Stimulated activated naive CD8-positive, alpha-beta T cell treated with anti-CD3 and anti-CD28 coated beads, Interleukin-15, amount 100 ng/mL, for 72 hours (primary cell): ENCODE measurements around the gene SH2B2.
"Not testable (repeated sequence)": the region's sequence is repeated elsewhere in the genome, so short reads cannot be mapped to it uniquely, and the experiment has no call there.

Experiments
- ATAC-seq: fragments of 150-1000 bp; cut with Tn5 transposase; 2 replicates; pipeline ENCODE4 v1.10.0; 2021; ENCODE audit warnings: mild to moderate bottlenecking, moderate library complexity
- DNase-seq, 2 donors: peaks; one replicate each; pipeline ENCODE4 v3.0.0; 2021 to 2022
- H3K27ac Mint-ChIP-seq, 2 donors: one replicate each; pipeline ENCODE4 v1.8.0; 2022; ENCODE audit warnings: mild to moderate bottlenecking in 2 of 2, mixed read lengths in 2 of 2, moderate library complexity in 2 of 2
- H3K27me3 Mint-ChIP-seq: one replicate; pipeline ENCODE4 v1.8.0; 2022; ENCODE audit warnings: mixed read lengths
- H3K4me1 Mint-ChIP-seq: one replicate; pipeline ENCODE4 v1.8.0; 2022; ENCODE audit warnings: mild to moderate bottlenecking, mixed read lengths
- H3K4me3 Mint-ChIP-seq, 2 donors: one replicate each; pipeline ENCODE4 v1.8.0; 2022; ENCODE audit warnings: mild to moderate bottlenecking in 2 of 2, mixed read lengths in 2 of 2, moderate library complexity in 1 of 2
- H3K9me3 Mint-ChIP-seq, 2 donors: one replicate each; pipeline ENCODE4 v1.8.0; 2022; ENCODE audit warnings: mixed read lengths in 2 of 2

Gene SH2B2

GRCh38 chr7:102325106-102325505, 38.4 kb downstream of the SH2B2 start:
- not testable (repeated sequence) for DNase-seq, H3K9me3 Mint-ChIP-seq, H3K27ac Mint-ChIP-seq, H3K4me3 Mint-ChIP-seq, H3K4me1 Mint-ChIP-seq, ATAC-seq
- H3K27me3 Mint-ChIP-seq, result peaks cover 41% of the 10 kb centered on the region

GRCh38 chr7:102326157-102326889, 39.7 kb downstream of the SH2B2 start:
- Mint-ChIP-seq H3K27ac (peak overlapping the region in 1 of 2 donors; percentile 67), H3K9me3 (no peaks in the 10 kb centered on the region), H3K4me3 (no peak overlapping the region), H3K27me3 (peaks cover 41% of the 10 kb centered on the region), H3K4me1 (peaks cover 8% of the 10 kb centered on the region)
- ATAC-seq (no peak), DNase-seq (no peak)

GRCh38 chr7:102327183-102327582, 40.5 kb downstream of the SH2B2 start:
- not testable (repeated sequence) for DNase-seq, ATAC-seq, H3K4me3 Mint-ChIP-seq, H3K9me3 Mint-ChIP-seq, H3K27ac Mint-ChIP-seq, H3K4me1 Mint-ChIP-seq
- H3K27me3 Mint-ChIP-seq, result peaks cover 33% of the 10 kb centered on the region

- H3K4me1 Mint-ChIP-seq, H3K9me3 Mint-ChIP-seq, ATAC-seq, H3K27ac Mint-ChIP-seq, H3K4me3 Mint-ChIP-seq, DNase-seq: not testable (repeated sequence)
- H3K27me3 Mint-ChIP-seq, result peaks cover 25% of the 10 kb centered on the region
Measured at GRCh38 chr7:102328863-102329262, 42.2 kb downstream of the SH2B2 start.

GRCh38 chr7:102329366-102329765, 42.7 kb downstream of the SH2B2 start:
- H3K4me3 Mint-ChIP-seq, ATAC-seq, H3K9me3 Mint-ChIP-seq, H3K4me1 Mint-ChIP-seq, DNase-seq, H3K27ac Mint-ChIP-seq: not testable (repeated sequence)
- peaks cover 25% of the 10 kb centered on the region for H3K27me3 Mint-ChIP-seq

GRCh38 chr7:102330666-102331460, 44.2 kb downstream of the SH2B2 start:
- H3K9me3 Mint-ChIP-seq, DNase-seq, H3K4me3 Mint-ChIP-seq, ATAC-seq, H3K27ac Mint-ChIP-seq, H3K4me1 Mint-ChIP-seq: not testable (repeated sequence)
- H3K27me3 Mint-ChIP-seq, result peaks cover 25% of the 10 kb centered on the region

GRCh38 chr7:102335574-102335973, 48.9 kb downstream of the SH2B2 start:
- not testable (repeated sequence) for DNase-seq, H3K27me3 Mint-ChIP-seq, H3K4me3 Mint-ChIP-seq, H3K9me3 Mint-ChIP-seq, H3K4me1 Mint-ChIP-seq, ATAC-seq, H3K27ac Mint-ChIP-seq

GRCh38 chr7:102337002-102337401, 50.3 kb downstream of the SH2B2 start:
- not testable (repeated sequence) for H3K9me3 Mint-ChIP-seq, H3K4me1 Mint-ChIP-seq, H3K27ac Mint-ChIP-seq, DNase-seq, ATAC-seq, H3K4me3 Mint-ChIP-seq, H3K27me3 Mint-ChIP-seq

- not testable (repeated sequence) for H3K27me3 Mint-ChIP-seq, H3K9me3 Mint-ChIP-seq, H3K4me3 Mint-ChIP-seq, DNase-seq, H3K4me1 Mint-ChIP-seq, H3K27ac Mint-ChIP-seq, ATAC-seq
Measured at GRCh38 chr7:102337420-102337819, 50.8 kb downstream of the SH2B2 start.

GRCh38 chr7:102340599-102341368, 54.1 kb downstream of the SH2B2 start:
- H3K27ac Mint-ChIP-seq, H3K27me3 Mint-ChIP-seq, DNase-seq, H3K4me3 Mint-ChIP-seq, ATAC-seq, H3K4me1 Mint-ChIP-seq, H3K9me3 Mint-ChIP-seq: not testable (repeated sequence)

- not testable (repeated sequence) for H3K27me3 Mint-ChIP-seq, H3K4me3 Mint-ChIP-seq, H3K27ac Mint-ChIP-seq, DNase-seq, H3K9me3 Mint-ChIP-seq, ATAC-seq, H3K4me1 Mint-ChIP-seq
Measured at GRCh38 chr7:102346983-102347382, 60.3 kb downstream of the SH2B2 start.

- H3K27me3 Mint-ChIP-seq, ATAC-seq, H3K4me1 Mint-ChIP-seq, H3K4me3 Mint-ChIP-seq, H3K27ac Mint-ChIP-seq, H3K9me3 Mint-ChIP-seq, DNase-seq: not testable (repeated sequence)
Measured at GRCh38 chr7:102356344-102356743, 69.7 kb downstream of the SH2B2 start, which contains the start of gene SPDYE6. SPDYE6 (minus strand) TSS chr7:102356444; CDS start chr7:102356023, 421 bp downstream.

GRCh38 chr7:102363549-102364393, 77.1 kb downstream of the SH2B2 start:
- ATAC-seq, result peak; percentile 100
- peak overlapping the region; percentile 85 to 93 for H3K27ac Mint-ChIP-seq
- peak; percentile 90 to 97 for DNase-seq
- peak overlapping the region; percentile 85 to 94 for H3K4me3 Mint-ChIP-seq
- H3K4me1 Mint-ChIP-seq, result peaks cover 19% of the 10 kb centered on the region
- H3K27me3 Mint-ChIP-seq, H3K9me3 Mint-ChIP-seq: not testable (repeated sequence)

- peak overlapping the region; percentile 85 to 94 for H3K4me3 Mint-ChIP-seq
- ATAC-seq, H3K27me3 Mint-ChIP-seq, H3K9me3 Mint-ChIP-seq: not testable (repeated sequence)
- H3K27ac Mint-ChIP-seq, result peak overlapping the region; percentile 81 to 93
- peaks cover 19% of the 10 kb centered on the region for H3K4me1 Mint-ChIP-seq
- DNase-seq, result peak in 1 of 2 donors; percentile 11
Measured at GRCh38 chr7:102364394-102364886, 77.8 kb downstream of the SH2B2 start.
